IMR-90 (cell line): Measurements from ENCODE around the gene HYAL4. TPM values are rescaled to one million over a fixed set of nuclear protein-coding genes. Genes with fewer than 3 reads are reported as not detected.
"Not testable (repeated sequence)": the region's sequence is repeated elsewhere in the genome, so short reads cannot be mapped to it uniquely, and the experiment has no call there.

Experiments used
- ATAC-seq: fragments of 200-7000 bp; cut with Tn5 transposase; 2 replicates; pipeline ENCODE4 v1.9.1; 2020; ENCODE audit warnings: low read depth, mild to moderate bottlenecking, moderate library complexity
- BruUV-seq: library from RNA; stranded (reverse); fragments of 400-500 nt; replicated peaks from 2 replicates; lab custom pipeline; 2021; lab: Mats Ljungman, UMichigan
- CTCF ChIA-PET: fragments of 300-600 bp; formaldehyde crosslinking; extraction: SDS; loops from one replicate; lab custom pipeline; 2021; ENCODE audit warnings: antibody characterized with exemption; lab: Yijun Ruan, JAX
- POLR2A ChIA-PET: fragments of 300-600 bp; sonication (Branson Sonifier 250); formaldehyde crosslinking; loops from one replicate; lab custom pipeline; 2022; ENCODE audit warnings: antibody characterized with exemption; ENCODE audit not compliant: unreplicated experiment; lab: Charles Lee
- DNase-seq: peaks from one replicate; pipeline ENCODE4 v3.0.0; 2013
- H2AFZ ChIP-seq: replicated peaks from 2 replicates; pipeline ENCODE3; 2013; ENCODE audit warnings: low read length, mild to moderate bottlenecking; ENCODE audit not compliant: poor library complexity
- H2AK5ac ChIP-seq: 2 replicates; pipeline ENCODE4 v1.6.1; 2013; ENCODE audit warnings: low read depth, low read length, inconsistent platforms
- H2AK9ac ChIP-seq: replicated peaks from 2 replicates; pipeline ENCODE3; 2013; ENCODE audit warnings: mild to moderate bottlenecking, low read depth, low read length, moderate library complexity; ENCODE audit not compliant: poor library complexity
- H2BK120ac ChIP-seq: 2 replicates; pipeline ENCODE4 v1.6.1; 2013; ENCODE audit warnings: low read depth, low read length, inconsistent platforms
- H2BK15ac ChIP-seq: 3 replicates; pipeline ENCODE4 v1.6.1; 2013; ENCODE audit warnings: low read depth, low read length, inconsistent platforms
- H2BK20ac ChIP-seq: 2 replicates; pipeline ENCODE4 v1.6.1; 2013; ENCODE audit warnings: low read depth, mild to moderate bottlenecking, inconsistent platforms, low read length, moderate library complexity
- H2BK5ac ChIP-seq: 2 replicates; pipeline ENCODE4 v1.6.1; 2013; ENCODE audit warnings: mild to moderate bottlenecking, low read depth, low read length, inconsistent platforms; ENCODE audit not compliant: poor library complexity, severe bottlenecking
- H3K14ac ChIP-seq: replicated peaks from 2 replicates; pipeline ENCODE4 v1.6.1; 2013; ENCODE audit warnings: low read depth, low read length, inconsistent platforms
- H3K18ac ChIP-seq: 2 replicates; pipeline ENCODE4 v1.6.1; 2013; ENCODE audit warnings: low read depth, low read length, control low read depth
- H3K23ac ChIP-seq: 2 replicates; pipeline ENCODE4 v1.6.1; 2013; ENCODE audit warnings: low read depth, low read length, inconsistent platforms
- H3K27ac ChIP-seq: 2 replicates; pipeline ENCODE4 v1.5.1; 2013; ENCODE audit warnings: mild to moderate bottlenecking, control low read depth, low read length; ENCODE audit not compliant: insufficient read depth
- H3K27me3 ChIP-seq: 2 replicates; pipeline ENCODE4 v1.6.1; 2013; ENCODE audit warnings: low read length; ENCODE audit not compliant: control insufficient read depth, insufficient read depth
- H3K36me3 ChIP-seq: 2 replicates; pipeline ENCODE4 v1.6.1; 2013; ENCODE audit warnings: low read length, mixed read lengths; ENCODE audit not compliant: control insufficient read depth, insufficient read depth
- H3K4ac ChIP-seq: 2 replicates; pipeline ENCODE4 v1.6.1; 2013; ENCODE audit warnings: low read depth, low read length, inconsistent platforms
- H3K4me1 ChIP-seq: 2 replicates; pipeline ENCODE4 v1.6.1; 2013; ENCODE audit warnings: low read length, mixed read lengths; ENCODE audit not compliant: control insufficient read depth, insufficient read depth
- H3K4me2 ChIP-seq: 2 replicates; pipeline ENCODE4 v1.6.1; 2013; ENCODE audit warnings: low read depth, mild to moderate bottlenecking, control low read depth, low read length, moderate library complexity
- H3K4me3 ChIP-seq: 2 replicates; pipeline ENCODE4 v1.5.1; 2013; ENCODE audit warnings: low read depth, mild to moderate bottlenecking, control low read depth, low read length, moderate library complexity; ENCODE audit not compliant: insufficient read depth
- H3K56ac ChIP-seq: 2 replicates; pipeline ENCODE4 v1.6.1; 2013; ENCODE audit warnings: low read length, inconsistent platforms; ENCODE audit not compliant: insufficient read depth; ENCODE audit errors: extremely low read depth
- H3K79me1 ChIP-seq, 2 experiments: 2 replicates each; pipeline ENCODE4 v1.6.1; 2013; ENCODE audit warnings: low read length in 2 of 2, inconsistent platforms in 1 of 2, low read depth in 1 of 2
- H3K9ac ChIP-seq: 2 replicates; pipeline ENCODE4 v1.6.1; 2013; ENCODE audit warnings: low read depth, low read length, control low read depth
- H3K9me1 ChIP-seq: 2 replicates; pipeline ENCODE4 v1.6.1; 2013; ENCODE audit warnings: low read length, inconsistent platforms; ENCODE audit not compliant: insufficient read depth
- H3K9me3 ChIP-seq: 2 replicates; pipeline ENCODE4 v1.6.1; 2013; ENCODE audit warnings: low read length; ENCODE audit not compliant: control insufficient read depth, insufficient read depth
- H4K20me1 ChIP-seq: 2 replicates; pipeline ENCODE4 v1.6.1; 2013; ENCODE audit warnings: low read length, inconsistent platforms; ENCODE audit not compliant: insufficient read depth
- H4K5ac ChIP-seq: 2 replicates; pipeline ENCODE4 v1.6.1; 2013; ENCODE audit warnings: mild to moderate bottlenecking, low read depth, low read length, control low read depth
- H4K8ac ChIP-seq, 2 experiments: 2 replicates each; pipeline ENCODE4 v1.6.1; 2013; ENCODE audit warnings: low read depth in 2 of 2, low read length in 2 of 2, control low read depth in 1 of 2, inconsistent platforms in 1 of 2
- H4K91ac ChIP-seq: 2 replicates; pipeline ENCODE4 v1.6.1; 2013; ENCODE audit warnings: low read depth, low read length, inconsistent platforms; ENCODE audit not compliant: insufficient read depth
- WGBS, 2 experiments: methylation state at CpG; one replicate each; pipeline versions ENCODE4 v1.1.5 to v1.1.7; 2013; ENCODE audit warnings: missing lambda C conversion rate in 2 of 2; ENCODE audit not compliant: insufficient read length in 1 of 2; ENCODE audit errors: extremely low coverage in 2 of 2; 5-methylcytosine and 5-hydroxymethylcytosine counted together
- dilution Hi-C: fragments of 300-500 bp; cut with HindIII; formaldehyde crosslinking; loops from one replicate; pipeline ENCODE4 v1.14.3; 2018; ENCODE audit warnings: low sequenced_read_pairs; ENCODE audit not compliant: unreplicated experiment
- in situ Hi-C: fragments of 300-500 bp; cut with MboI; formaldehyde crosslinking; loops from 3 replicates; pipeline ENCODE4 v1.14.3; 2019; ENCODE audit warnings: low sequenced_read_pairs, inconsistent platforms, mixed read lengths
- intact Hi-C: fragments of 100-400 bp; cut with micrococcal nuclease; formaldehyde crosslinking; loops from 2 replicates; pipeline ENCODE4 v1.10.0; 2022
- polyA plus RNA-seq, 3 experiments: library from polyadenylated mRNA; depleted of rRNA; stranded (reverse); fragments of >200 nt; gene quantifications; 2 replicates each; pipeline ENCODE4 v1.2.3, GENCODE V29; 2012; ENCODE audit warnings: low replicate concordance in 1 of 3
- total RNA-seq: library from RNA; depleted of rRNA; stranded (reverse); fragments of >200 nt; gene quantifications from 2 replicates; pipeline ENCODE4 v1.2.3, GENCODE V29; 2012

The HYAL4 gene
- total and polyA plus RNA-seq, 2 of the 4 experiments (the other 2 are of a cell fraction), result not detected

GRCh38 chr7:123856428-123856827 is 11.5 kb downstream of the HYAL4 start:
- H2AK9ac ChIP-seq, H3K79me1 ChIP-seq, H4K5ac ChIP-seq, H2AFZ ChIP-seq, H2BK120ac ChIP-seq, H3K14ac ChIP-seq, H3K56ac ChIP-seq, H3K4me3 ChIP-seq, H3K18ac ChIP-seq, dilution Hi-C loops, H3K27ac ChIP-seq, H3K9me3 ChIP-seq, H4K20me1 ChIP-seq, H2BK5ac ChIP-seq, H3K23ac ChIP-seq, H3K27me3 ChIP-seq, H3K4me1 ChIP-seq, DNase-seq, intact Hi-C loops, POLR2A ChIA-PET, H2BK20ac ChIP-seq, BruUV-seq, ATAC-seq, H2BK15ac ChIP-seq, H2AK5ac ChIP-seq, H3K36me3 ChIP-seq, H3K9me1 ChIP-seq, H3K9ac ChIP-seq, H4K8ac ChIP-seq, H3K4ac ChIP-seq, H4K91ac ChIP-seq, H3K4me2 ChIP-seq, CTCF ChIA-PET: not testable (repeated sequence)
- in situ Hi-C loops, result loop anchor here (25.0 kb wide), 1 partner anchor 219 kb away; no protein-coding TSS in a partner anchor
- no CpG with 5 or more reads among the region's 1 CpG for WGBS, 2 experiments
